Neural cell (in vitro differentiated cells): ENCODE measurements around the gene SGCE. TPM values are rescaled to one million over a fixed set of nuclear protein-coding genes. Genes with fewer than 3 reads are reported as not detected.

ENCODE experiments used
- H2AFZ ChIP-seq: fragments of 200-600, 300-800 bp; sonication (generic), shearing (Covaris generic); 2 replicates; pipeline ENCODE4 v1.6.0; 2014; ENCODE audit warnings: low read depth, mild to moderate bottlenecking, antibody characterized with exemption, low read length, moderate library complexity
- H3F3A ChIP-seq: fragments of 200-600 bp; shearing (Covaris generic); 2 replicates; pipeline ENCODE4 v1.6.1; 2016; ENCODE audit warnings: mild to moderate bottlenecking, moderate library complexity, mixed read lengths, antibody characterized with exemption, low read length; ENCODE audit not compliant: insufficient read depth, poor library complexity, severe bottlenecking
- H3K27ac ChIP-seq: fragments of 200-600, 300-800 bp; sonication (generic), shearing (Covaris generic); 2 replicates; pipeline ENCODE4 v1.5.1; 2014; ENCODE audit warnings: mild to moderate bottlenecking, low read length, moderate library complexity
- H3K27me3 ChIP-seq: fragments of 300-800, 200-600 bp; sonication (generic), shearing (Covaris generic); 2 replicates; pipeline ENCODE4 v1.6.0; 2014; ENCODE audit warnings: mild to moderate bottlenecking, low read depth, low read length, moderate library complexity; ENCODE audit not compliant: insufficient read depth
- H3K36me3 ChIP-seq: fragments of 300-800, 200-600 bp; sonication (generic), shearing (Covaris generic); 2 replicates; pipeline ENCODE4 v1.5.1; 2014; ENCODE audit warnings: mild to moderate bottlenecking, antibody characterized with exemption, low read length, moderate library complexity; ENCODE audit not compliant: insufficient read depth
- H3K4me2 ChIP-seq: fragments of 300-800, 200-600 bp; sonication (generic), shearing (Covaris generic); 2 replicates; pipeline ENCODE4 v1.6.0; 2014; ENCODE audit warnings: mild to moderate bottlenecking, low read length
- H3K4me3 ChIP-seq: fragments of 300-800, 200-600 bp; sonication (generic), shearing (Covaris generic); 2 replicates; pipeline ENCODE4 v1.5.1; 2014; ENCODE audit warnings: mild to moderate bottlenecking, low read length, moderate library complexity
- H3K79me2 ChIP-seq: fragments of 200-600 bp; shearing (Covaris generic); replicated peaks from 2 replicates; pipeline ENCODE4 v1.6.0; 2014; ENCODE audit warnings: mild to moderate bottlenecking, low read length, moderate library complexity; ENCODE audit not compliant: insufficient read depth
- H3K9ac ChIP-seq: fragments of 300-800, 200-600 bp; sonication (generic), shearing (Covaris generic); 2 replicates; pipeline ENCODE4 v1.6.1; 2016; ENCODE audit warnings: mild to moderate bottlenecking, low read length, mixed read lengths
- H3K9me2 ChIP-seq: fragments of 200-600 bp; shearing (Covaris generic); 2 replicates; pipeline ENCODE4 v1.6.1; 2016; ENCODE audit warnings: mild to moderate bottlenecking, low read length, mixed read lengths; ENCODE audit not compliant: insufficient read depth
- H3K9me3 ChIP-seq: fragments of 200-600, 300-800 bp; sonication (generic), shearing (Covaris generic); 2 replicates; pipeline ENCODE4 v1.6.1; 2016; ENCODE audit warnings: mild to moderate bottlenecking, mixed run types, low read length, moderate library complexity, mixed read lengths
- H4K20me1 ChIP-seq: fragments of 200-600 bp; shearing (Covaris generic); 2 replicates; pipeline ENCODE4 v1.6.1; 2016; ENCODE audit warnings: mild to moderate bottlenecking, mixed run types; ENCODE audit not compliant: insufficient read depth
- CTCF ChIP-seq: fragments of 450-650 bp; IDR thresholded peaks from 2 replicates; pipeline ENCODE4 v1.5.1; 2014; ENCODE audit warnings: antibody characterized with exemption, mild to moderate bottlenecking, moderate library complexity; ENCODE audit not compliant: poor library complexity, severe bottlenecking
- EP300 ChIP-seq: fragments of 450-650 bp; conservative IDR thresholded peaks from 2 replicates; pipeline ENCODE4 v1.6.1; 2014; ENCODE audit warnings: antibody characterized with exemption, mild to moderate bottlenecking, moderate library complexity; ENCODE audit not compliant: poor library complexity, severe bottlenecking
- EZH2 ChIP-seq: fragments of 200-600, 300-800 bp; shearing (Covaris generic), sonication (generic); IDR thresholded peaks from 2 replicates; pipeline ENCODE4 v1.6.1; 2014; ENCODE audit warnings: antibody characterized with exemption, low read length, borderline replicate concordance, mild to moderate bottlenecking; ENCODE audit not compliant: insufficient read depth, poor library complexity, severe bottlenecking
- MXI1 ChIP-seq: fragments of 450-650 bp; conservative IDR thresholded peaks from 2 replicates; pipeline ENCODE4 v1.6.1; 2014; ENCODE audit warnings: antibody characterized with exemption, mild to moderate bottlenecking; ENCODE audit not compliant: poor library complexity, severe bottlenecking
- POLR2AphosphoS5 ChIP-seq: IDR thresholded peaks from 2 replicates; pipeline ENCODE4 v1.6.1; 2012
- RAD21 ChIP-seq: fragments of 450-650 bp; conservative IDR thresholded peaks from 2 replicates; pipeline ENCODE4 v1.6.1; 2014; ENCODE audit warnings: antibody characterized with exemption, mild to moderate bottlenecking, moderate library complexity
- REST ChIP-seq: IDR thresholded peaks from 2 replicates; pipeline ENCODE4 v1.6.1; 2012; ENCODE audit warnings: borderline replicate concordance
- SMC3 ChIP-seq: fragments of 450-650 bp; conservative IDR thresholded peaks from 2 replicates; pipeline ENCODE4 v1.6.1; 2014; ENCODE audit warnings: antibody characterized with exemption, mild to moderate bottlenecking, moderate library complexity; ENCODE audit not compliant: poor library complexity
- TAF1 ChIP-seq: IDR thresholded peaks from 2 replicates; pipeline ENCODE4 v1.6.1; 2012; ENCODE audit warnings: low read depth
- polyA plus RNA-seq: library from polyadenylated mRNA; depleted of rRNA; stranded (reverse); fragments of >200 nt; gene quantifications from 2 replicates; pipeline ENCODE4 v1.2.3, GENCODE V29; 2014

The SGCE gene
- polyA plus RNA-seq, 1 donor from 2014 or later = 94.6 TPM

GRCh38 chr7:94643771-94644545 lies 12.0 kb downstream of the SGCE start:
- Histone ChIP-seq H4K20me1 (no peaks in the 10 kb centered on the region), H3K27me3 (no peaks in the 10 kb centered on the region), H3K4me3 (no peak overlapping the region), H3K9me3 (no peaks in the 10 kb centered on the region), H3F3A (no peaks in the 10 kb centered on the region), H3K9ac (no peak overlapping the region), H3K36me3 (no peaks in the 10 kb centered on the region), H3K4me2 (no peak overlapping the region), H2AFZ (no peak overlapping the region), H3K9me2 (no peaks in the 10 kb centered on the region), H3K27ac (no peak overlapping the region), H3K79me2 (peaks cover 26% of the 10 kb centered on the region)
- TF ChIP-seq RAD21 (no peak), REST (no peak), EP300 (no peak), MXI1 (no peak), CTCF (no peak), EZH2 (no peak), POLR2AphosphoS5 (no peak), TAF1 (no peak), SMC3 (no peak)

- H3K9me2 ChIP-seq = no peaks in the 10 kb centered on the region
- H3K4me3 ChIP-seq = no peak overlapping the region
- H3K27ac ChIP-seq = no peak overlapping the region
- H3K27me3 ChIP-seq = no peaks in the 10 kb centered on the region
- no peaks in the 10 kb centered on the region for H3K36me3 ChIP-seq
- no peaks in the 10 kb centered on the region for H3F3A ChIP-seq
- H3K4me2 ChIP-seq = no peak overlapping the region
- H3K79me2 ChIP-seq = peaks cover 26% of the 10 kb centered on the region
- TF ChIP-seq RAD21 (no peak), SMC3 (no peak), CTCF (no peak), POLR2AphosphoS5 (no peak), EZH2 (no peak), MXI1 (no peak), REST (no peak), EP300 (no peak), TAF1 (no peak)
- no peak overlapping the region for H2AFZ ChIP-seq
- H3K9ac ChIP-seq = no peak overlapping the region
- H4K20me1 ChIP-seq = no peaks in the 10 kb centered on the region
- H3K9me3 ChIP-seq = no peaks in the 10 kb centered on the region
Measured at GRCh38 chr7:94642838-94643653, 12.9 kb downstream of the SGCE start.
